Stimulated activated CD4-positive, alpha-beta T cell treated with anti-CD3 and anti-CD28 coated beads, Interleukin-12 subunit alpha, Interleukin-12 subunit beta, amount 100 ng/mL, for 4 hours (primary cell): ENCODE measurements around the gene ZSWIM1.
"Not testable (repeated sequence)": the region's sequence is repeated elsewhere in the genome, so short reads cannot be mapped to it uniquely, and the experiment has no call there.

Experiments used
- DNase-seq: peaks from one replicate; pipeline ENCODE4 v3.0.0-alpha.2; 2020

Gene ZSWIM1

GRCh38 chr20:45857114-45857881, 23.7 kb upstream of the ZSWIM1 start, which contains the start of the genes ACOT8 and ZSWIM3:
ACOT8 (minus strand) TSS chr20:45857392; CDS start chr20:45857315, 77 bp downstream.
ZSWIM3 (plus strand) TSS chr20:45857614; CDS start chr20:45857826, 212 bp downstream.
- DNase-seq: peak; percentile 77

DNA sequence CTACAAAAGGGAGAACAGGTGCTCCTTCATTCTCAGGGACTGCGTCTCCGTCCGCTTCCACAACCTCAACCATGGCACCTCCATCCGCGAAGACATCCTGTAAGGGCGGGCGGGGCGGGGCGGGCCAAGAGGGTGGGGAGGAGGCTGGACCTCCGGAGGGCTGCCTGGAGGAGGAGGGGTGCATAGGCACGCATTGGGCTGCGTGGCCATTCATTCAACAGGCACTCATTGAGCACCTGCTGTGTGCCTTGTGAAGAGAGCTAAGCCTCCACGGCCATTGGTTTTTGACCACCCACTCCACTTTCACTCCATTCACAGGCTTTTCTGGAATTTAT, 23.2 kb upstream of the ZSWIM1 start:
- DNase-seq: no peak

GRCh38 chr20:45859916-45860315, 21.1 kb upstream of the ZSWIM1 start:
- no peak for DNase-seq

DNA sequence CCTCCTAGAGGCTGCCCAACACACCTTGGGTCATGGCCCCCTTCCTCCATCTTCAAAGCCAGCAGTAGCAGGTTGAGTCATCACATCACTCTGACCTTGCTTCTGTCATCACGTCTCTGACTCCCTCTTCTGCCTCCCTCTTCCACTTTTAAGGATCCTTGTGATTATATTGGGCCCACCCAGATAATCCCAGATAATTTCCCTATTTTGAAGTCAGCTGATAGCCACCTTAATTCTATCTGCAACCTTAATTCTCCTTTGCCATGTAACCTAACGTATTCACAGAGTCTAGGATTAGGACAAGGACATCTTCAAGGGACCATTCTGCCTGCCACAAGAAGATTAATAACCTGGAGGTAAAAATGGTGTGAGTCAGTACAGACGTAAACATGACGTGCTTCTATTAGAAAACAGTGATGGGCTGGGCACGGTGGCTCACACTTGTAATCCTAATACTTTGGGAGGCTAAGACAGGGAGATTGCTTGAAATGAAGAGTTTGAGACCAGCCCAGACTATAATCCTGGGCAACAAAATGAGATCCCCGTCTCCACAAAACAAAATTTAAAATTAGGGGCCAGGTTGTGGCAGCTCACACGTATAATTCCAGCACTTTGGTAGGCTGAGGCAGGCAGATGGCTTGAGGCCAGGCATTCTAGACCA, 20.3 kb upstream of the ZSWIM1 start:
- DNase-seq: no peak

DNA sequence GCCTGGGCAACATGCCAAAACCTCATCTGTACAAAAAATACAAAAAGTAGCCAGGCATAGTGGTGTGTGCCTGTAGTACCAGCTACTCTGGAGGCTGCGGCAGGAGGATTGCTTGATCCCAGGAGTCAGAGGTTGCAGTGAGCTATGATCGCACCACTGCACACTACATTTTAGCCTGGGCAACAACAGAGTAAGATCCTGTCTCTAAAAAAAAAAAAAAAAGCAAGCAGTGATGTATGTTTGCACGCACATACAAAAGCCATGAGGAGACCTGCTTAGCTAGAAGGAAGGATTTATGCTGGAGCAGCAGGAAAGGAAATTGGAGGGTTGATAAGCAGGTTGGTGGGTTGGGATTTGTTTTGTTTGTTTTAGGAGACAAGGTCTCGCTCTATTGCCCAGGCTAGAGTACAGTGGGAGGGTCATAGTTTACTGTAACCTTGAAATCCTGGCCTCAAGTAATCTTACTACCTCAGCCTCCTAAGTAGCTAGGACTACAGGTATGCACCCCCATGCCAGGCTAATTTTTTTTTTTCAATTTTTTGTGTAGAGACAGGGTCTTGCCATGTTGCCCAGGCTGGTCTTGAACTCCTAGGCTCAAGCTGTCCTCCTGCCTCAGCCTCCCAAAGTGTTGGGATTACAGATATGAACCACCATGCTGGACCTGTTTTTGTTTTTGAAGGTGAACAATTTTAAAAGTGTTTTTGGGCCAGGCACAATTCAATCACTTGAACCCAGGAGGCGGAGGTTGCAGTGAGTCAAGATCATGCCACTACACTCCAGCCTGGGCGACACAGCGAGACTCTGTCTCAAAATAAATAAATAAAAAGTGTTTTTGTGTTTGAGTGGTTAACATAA, 19.6 kb upstream of the ZSWIM1 start:
- DNase-seq: no peak

DNA sequence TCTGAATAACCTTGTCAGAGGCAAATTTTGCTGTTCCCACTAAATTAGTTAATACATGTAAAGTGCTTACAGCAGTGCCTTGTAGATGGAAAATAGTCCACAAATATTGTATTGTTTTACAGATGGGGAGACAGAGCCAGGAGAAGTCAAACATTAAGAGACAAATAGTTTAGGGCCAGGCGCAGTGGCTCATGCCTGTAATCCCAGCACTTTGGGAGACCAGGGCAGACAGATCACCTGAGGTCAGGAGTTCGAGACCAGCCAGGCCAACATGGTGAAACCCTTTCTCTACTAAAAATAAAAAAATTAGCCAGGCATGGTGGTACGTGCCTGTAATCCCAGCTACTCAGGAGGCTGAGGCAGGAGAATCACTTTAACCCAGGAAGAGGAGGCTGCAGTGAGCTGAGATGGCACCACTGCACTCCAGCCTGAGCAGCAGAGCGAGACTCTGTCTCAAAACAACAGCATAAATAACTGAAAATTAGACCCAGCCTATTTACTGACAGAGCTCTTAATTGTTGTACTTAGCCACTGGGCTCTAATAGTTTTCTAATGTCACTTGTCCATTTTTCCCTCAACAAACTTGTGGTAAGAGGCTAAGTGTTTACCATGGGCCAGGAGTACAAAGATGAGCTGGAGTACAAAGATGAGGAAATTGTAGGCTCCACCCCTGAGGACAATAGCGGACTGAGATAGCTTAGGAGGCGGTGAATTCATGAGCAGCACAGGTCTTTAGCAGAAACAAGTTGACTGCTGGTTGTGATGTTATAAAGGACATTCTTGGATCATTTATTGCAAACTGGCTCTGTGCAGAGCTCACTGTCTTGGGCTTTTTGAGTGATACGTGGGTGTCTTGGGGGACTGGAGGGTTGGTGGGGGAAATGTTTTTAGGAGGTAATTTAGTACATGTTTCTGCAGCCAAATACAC, 17.2 kb upstream of the ZSWIM1 start:
- DNase-seq: no peak

DNA sequence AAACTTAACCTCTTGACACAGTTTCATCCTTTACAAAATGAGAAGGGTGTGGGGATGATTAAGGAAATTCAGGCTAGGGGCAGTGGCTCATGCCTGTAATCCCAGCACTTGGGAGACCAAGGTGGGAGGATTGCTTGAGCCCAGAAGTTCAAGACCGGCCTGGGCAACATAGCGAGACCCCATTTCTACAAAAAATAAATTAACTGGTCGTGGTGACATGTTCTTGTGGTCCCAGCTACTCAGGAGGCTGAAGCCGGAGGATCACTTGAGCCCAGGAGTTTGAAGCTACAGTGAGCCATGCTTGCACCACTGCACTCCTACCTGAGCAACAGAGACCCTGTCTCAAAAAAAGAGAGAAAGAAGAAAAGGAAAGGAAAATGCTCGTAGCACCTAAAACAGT, 14.6 kb upstream of the ZSWIM1 start:
- DNase-seq: no peak

DNA sequence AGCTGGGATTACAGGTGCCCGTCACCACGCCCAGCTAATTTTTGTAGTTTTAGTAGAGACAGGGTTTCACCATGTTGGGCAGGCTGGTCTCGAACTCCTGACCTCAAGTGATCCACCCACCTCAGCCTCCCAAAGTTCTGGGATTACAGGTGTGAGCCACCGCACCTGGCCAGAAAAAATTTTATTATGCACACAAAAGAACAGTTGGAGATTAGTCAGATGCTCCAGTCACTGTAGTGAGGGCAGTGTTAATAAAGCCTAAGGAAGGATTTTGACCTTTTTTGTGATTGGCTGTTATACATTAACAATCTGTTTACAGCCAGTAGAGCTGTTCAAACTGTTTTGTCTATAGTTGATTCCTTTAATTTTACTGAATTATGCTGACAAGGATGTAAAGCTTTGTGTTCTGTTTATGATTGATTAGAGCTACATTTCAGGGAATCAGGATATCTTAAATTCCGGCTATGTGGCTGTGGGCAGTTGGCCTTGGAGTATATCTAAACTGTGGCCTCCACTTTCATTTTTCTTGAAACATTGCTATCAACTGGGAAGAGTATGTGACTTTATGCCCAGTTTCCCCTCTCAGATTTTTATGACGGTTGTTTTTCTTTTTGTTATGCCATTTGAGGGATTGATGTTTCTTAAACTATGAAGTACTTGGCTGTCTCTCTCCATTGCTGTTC, 13.8 kb upstream of the ZSWIM1 start:
- DNase-seq: no peak

- DNase-seq: no peak
These were observed 13.2 kb upstream of the ZSWIM1 start for GRCh38 chr20:45867819-45868176.

GRCh38 chr20:45872626-45873025, 8.4 kb upstream of the ZSWIM1 start:
- no peak for DNase-seq

DNA sequence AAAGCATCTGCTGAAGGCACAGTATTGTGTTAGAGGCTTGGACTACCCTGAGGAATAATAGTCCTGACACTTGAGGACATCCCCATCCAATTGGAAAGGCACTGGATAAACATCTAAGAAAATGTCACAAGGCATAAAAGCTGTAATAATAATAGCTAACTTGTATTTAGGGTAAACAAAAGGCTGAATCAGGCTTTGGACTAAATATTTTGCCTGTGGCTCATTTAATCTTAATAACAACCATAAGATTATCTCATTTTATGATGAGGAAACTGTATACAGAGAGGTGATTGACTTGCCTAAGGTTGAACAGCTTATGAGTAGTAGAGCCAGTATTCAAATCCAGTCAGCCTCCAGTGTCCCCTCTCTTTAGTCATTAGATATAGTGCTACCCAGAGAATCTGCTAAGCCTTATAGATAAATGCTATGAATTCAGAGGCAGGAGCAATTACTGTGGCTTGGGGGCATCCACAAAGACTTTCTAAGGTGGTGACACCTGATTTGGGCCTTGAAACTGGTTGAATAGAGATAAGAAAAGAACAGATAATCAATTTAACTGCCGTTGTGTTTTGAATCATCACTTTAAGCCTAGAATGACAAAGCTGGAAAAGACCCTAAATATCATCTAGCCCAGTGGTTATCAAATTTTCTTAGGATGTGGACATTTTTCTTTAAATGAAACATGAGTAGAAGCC, 7.5 kb upstream of the ZSWIM1 start:
- no peak for DNase-seq

- not testable (repeated sequence) for DNase-seq
These were observed 6.9 kb upstream of the ZSWIM1 start for GRCh38 chr20:45874104-45874481.

GRCh38 chr20:45874576-45874975, 6.5 kb upstream of the ZSWIM1 start:
- no peak for DNase-seq

DNA sequence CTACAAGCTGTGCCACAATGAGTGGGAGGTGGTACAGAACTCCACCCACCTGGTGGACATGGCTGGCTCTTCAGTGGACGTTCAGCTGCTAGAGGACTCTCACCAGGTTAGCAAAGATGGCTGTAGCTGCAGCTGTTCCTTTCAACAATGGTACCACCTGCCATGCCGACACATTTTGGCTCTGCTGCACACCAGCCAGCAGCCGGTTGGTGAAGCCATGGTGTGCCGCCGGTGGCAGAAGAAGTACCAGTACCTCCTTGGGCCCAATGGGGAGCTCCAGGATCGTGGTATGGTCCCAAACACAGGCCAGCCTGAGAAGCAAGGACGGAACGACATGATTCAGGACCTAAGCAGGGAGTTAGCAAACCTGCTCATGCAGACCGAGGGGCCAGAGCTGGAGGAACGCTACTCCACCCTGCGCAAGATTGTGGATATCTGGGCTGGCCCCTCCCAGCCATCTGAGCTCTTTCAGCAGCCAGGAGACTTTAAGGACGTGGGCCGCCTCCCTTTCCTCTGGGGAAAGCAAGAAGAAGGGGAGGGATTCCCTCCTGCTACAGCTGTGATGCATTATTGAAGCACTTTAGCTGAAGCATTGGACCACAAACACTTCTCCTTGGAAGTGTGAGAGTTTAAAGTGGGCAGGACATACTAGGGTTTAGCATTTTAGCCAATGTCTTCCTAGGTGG, 2.8 kb upstream of the ZSWIM1 start:
- no peak for DNase-seq

- no peak for DNase-seq
These were observed 1.6 kb downstream of the ZSWIM1 start for GRCh38 chr20:45882469-45883099.

- no peak for DNase-seq
These were observed 2.1 kb downstream of the ZSWIM1 start for GRCh38 chr20:45883100-45883469.

- DNase-seq: no peak
These were observed 5.7 kb downstream of the ZSWIM1 start for GRCh38 chr20:45886590-45887345.

DNA sequence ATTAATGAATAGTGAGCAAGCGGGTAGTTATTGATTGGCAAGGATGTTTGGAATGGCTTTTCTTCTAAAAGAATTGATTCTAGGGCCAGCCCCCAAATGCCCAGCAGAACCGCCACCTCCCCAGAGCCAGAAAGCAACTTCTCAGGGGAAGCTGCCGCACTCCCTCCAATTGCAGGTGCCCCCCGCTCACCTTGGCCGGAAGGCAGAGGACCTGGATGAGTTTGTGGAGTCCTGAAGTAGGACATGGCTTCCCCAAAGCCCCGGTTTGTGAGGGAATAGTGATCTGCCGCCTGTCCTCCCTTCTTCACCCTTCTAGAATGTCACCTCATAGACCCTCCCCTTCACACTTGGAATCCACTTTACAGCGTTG, 6.3 kb downstream of the ZSWIM1 start, which contains the start of gene SPATA25:
SPATA25 (minus strand) TSS at position 277 of the 370 bp plus-strand sequence; CDS start at position 245, 32 bp downstream.
- DNase-seq: no peak

- no peak for DNase-seq
These were observed 7.7 kb downstream of the ZSWIM1 start for GRCh38 chr20:45888681-45889080.
